GM23338 (cell line): ENCODE data around the gene RPL29.

Source experiments
- EZH2 ChIP-seq: fragments of 200-600 bp; sonication (generic); IDR thresholded peaks from one replicate; pipeline ENCODE4 v1.8.0; 2017; ENCODE audit warnings: antibody characterized with exemption, mild to moderate bottlenecking, low read depth; ENCODE audit not compliant: unreplicated experiment
- POLR2AphosphoS5 ChIP-seq: IDR thresholded peaks from 2 replicates; pipeline ENCODE4 v1.6.1; 2016; ENCODE audit warnings: antibody characterized with exemption, low read depth
- ZNF114 ChIP-seq: fragments of 250-450 bp; sonication (Bioruptor Pico); IDR thresholded peaks from 2 replicates; pipeline ENCODE4 v1.5.0; 2020; ENCODE audit warnings: mild to moderate bottlenecking, moderate library complexity
- TF ChIP-seq, protein P1 (sequence below), 2 experiments: fragments of 200-600 bp in 1 of 2; sonication (generic) in 1 of 2; conservative IDR thresholded peaks; 2 replicates each; pipeline versions ENCODE4 v1.5.1 to v1.6.1; 2016 to 2017; ENCODE audit warnings: antibody characterized with exemption in 2 of 2, low read depth in 2 of 2, mild to moderate bottlenecking in 2 of 2, moderate library complexity in 1 of 2

DNA sequence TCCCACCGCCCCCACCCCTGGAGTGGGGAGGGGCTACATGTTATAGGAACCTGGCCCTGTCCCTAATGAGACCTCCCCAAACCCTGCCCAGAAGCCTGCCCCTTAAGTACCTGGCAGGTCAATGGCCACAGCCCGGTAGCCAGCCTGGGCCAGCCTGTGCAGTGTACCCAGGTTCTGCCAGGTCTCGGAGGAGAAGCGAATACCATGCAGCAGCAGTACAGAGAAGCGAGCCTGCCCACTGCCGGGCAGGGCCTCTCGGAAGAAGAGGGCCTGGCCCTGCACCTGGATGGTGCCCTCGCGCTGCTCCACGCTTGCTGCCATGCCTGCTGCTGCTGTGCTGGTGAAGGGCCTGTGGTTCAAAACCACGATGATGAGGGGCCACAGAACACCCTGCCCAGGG lies 24.3 kb downstream of the RPL29 start:
- TF ChIP-seq, protein P1, sequence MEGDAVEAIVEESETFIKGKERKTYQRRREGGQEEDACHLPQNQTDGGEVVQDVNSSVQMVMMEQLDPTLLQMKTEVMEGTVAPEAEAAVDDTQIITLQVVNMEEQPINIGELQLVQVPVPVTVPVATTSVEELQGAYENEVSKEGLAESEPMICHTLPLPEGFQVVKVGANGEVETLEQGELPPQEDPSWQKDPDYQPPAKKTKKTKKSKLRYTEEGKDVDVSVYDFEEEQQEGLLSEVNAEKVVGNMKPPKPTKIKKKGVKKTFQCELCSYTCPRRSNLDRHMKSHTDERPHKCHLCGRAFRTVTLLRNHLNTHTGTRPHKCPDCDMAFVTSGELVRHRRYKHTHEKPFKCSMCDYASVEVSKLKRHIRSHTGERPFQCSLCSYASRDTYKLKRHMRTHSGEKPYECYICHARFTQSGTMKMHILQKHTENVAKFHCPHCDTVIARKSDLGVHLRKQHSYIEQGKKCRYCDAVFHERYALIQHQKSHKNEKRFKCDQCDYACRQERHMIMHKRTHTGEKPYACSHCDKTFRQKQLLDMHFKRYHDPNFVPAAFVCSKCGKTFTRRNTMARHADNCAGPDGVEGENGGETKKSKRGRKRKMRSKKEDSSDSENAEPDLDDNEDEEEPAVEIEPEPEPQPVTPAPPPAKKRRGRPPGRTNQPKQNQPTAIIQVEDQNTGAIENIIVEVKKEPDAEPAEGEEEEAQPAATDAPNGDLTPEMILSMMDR (conservative IDR thresholded peaks at IDR 0.05; ENCODE audit: low read depth in 2 of 2) = no peak
- no peak; the same call in 1 of the 2 replicates for TF ChIP-seq POLR2AphosphoS5
- no peak for TF ChIP-seq EZH2
- no peak for TF ChIP-seq ZNF114
